Measurements from ENCODE around the gene ADRA1B.

The ADRA1B gene

GRCh38 chr5:160021831-160022446, 105.7 kb downstream of the ADRA1B start:
- DNase-seq, result no peak

All from GOT3 (cell line).